GM19452 (cell line): ENCODE results near the gene ETFA.

ENCODE experiments used
- ATAC-seq: cut with Tn5 transposase; IDR thresholded peaks from one replicate; pipeline ENCODE4 v1.9.1; 2021; ENCODE audit not compliant: unreplicated experiment

ETFA gene

DNA sequence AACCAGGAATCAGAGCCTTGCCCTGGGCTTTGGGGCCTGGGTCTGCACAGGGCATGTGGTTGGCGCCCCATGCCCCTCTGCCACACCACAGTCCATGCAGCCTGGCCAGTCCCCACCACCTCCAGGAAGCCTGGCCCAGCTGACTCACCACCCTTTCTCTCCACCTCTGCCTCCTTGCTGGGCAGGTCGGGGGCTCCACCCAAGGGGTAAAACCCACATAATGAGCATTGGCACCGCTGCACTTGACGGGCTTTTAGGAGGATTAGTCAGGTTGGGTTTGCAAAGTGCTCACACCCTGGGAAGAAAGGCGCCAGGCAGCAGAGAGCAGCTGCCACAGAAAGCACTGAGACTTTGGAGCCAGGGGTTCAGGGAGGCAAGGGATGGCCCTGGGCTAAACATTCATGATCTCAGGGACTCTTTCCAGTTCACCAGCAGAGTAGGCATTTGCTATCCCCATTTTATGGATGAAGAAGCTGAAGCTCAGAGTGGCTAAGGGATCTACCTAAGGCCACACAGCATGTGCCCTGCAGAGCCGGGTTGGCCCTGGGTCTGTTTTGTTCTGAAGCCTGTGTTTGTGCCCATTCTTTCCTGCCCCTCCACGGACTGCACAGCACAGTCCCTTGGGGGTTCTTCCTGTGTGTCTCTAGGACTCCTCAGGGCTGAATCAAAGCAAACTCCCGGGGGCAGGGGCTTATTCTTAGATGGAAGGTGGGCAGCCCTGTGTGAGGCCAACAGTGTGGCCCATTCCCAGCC, 113.4 kb downstream of the ETFA start:
- ATAC-seq, result no peak

DNA sequence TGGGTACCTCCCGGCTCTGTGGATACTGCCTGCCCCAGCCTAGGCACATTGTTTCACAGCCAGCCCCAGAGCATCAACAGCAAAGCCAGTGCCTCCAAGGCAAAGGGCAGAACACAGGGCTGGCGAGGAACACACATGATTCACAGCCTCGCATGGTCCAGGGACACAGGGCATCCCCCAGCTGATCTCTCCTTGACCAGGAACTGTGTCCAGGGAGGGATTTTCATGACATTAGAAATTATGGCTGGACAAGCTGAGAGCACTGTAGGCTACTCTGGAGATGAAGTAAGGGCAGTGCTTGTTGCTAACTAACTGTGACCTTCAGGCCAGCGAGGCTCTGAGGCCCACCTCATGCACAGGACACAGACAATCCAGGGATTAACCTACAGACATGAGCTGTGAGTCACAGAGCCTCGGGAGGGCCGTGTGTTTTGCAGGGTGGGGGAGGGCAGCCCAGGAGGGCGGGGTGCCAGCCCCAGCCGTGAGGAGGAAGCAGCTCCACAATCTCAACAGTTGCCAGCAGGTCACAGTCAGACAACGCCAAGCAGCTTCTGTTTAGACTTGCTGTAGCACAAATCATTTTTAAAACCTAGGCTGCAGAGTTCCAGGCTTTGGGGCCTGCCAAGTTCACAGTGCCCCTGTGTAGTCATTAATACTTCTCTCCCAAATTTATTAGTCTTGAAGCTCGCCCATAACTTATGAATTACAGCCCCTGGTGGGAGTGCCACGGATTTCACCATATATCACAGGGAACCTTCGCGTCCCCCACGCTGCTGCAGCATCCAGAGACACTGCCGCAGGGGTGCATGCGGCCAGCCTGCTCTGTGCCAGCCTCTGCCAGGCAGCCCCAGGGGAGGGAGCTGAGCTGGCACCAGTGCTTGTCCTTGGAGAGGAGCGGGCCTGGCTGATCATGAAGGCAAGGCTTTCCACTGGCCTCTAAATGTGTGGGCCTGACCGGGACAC, 114.7 kb downstream of the ETFA start:
- ATAC-seq, result no peak

DNA sequence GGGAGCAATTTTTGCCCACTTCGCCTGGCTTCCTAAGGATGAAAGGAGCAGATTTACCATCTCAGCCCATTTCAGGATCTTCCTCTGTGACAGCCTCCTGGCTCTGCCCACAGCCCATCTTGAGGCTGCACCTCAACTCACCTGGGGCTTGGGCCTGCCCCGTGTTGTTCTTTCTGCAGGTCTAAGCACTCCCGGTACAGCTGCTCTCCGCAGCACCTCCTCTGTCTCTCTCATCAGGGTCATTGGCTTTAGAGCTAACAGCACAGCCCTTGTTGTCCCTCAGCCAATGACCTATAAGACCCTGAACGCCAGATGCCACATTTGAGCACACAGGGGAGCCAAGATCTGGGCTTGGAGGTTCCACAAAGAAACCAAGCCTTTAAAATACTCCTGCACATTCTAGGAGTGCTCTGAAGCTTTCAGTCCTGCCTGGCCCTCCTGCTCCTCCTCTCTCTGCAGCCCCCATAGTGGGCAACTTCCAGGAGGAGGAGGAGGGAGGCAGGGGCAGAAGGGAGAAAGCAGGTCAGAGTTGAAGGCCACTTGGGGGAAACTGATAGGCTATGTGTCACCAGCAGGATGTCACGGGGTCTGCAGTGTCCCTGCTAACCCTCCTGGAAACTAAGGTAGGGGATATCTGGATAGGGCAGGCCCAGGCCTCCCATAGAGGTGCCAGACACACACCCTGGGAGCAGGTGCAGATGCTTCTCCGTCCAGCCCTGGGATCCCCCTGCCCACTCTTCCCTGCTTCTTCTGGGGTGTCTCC, 115.6 kb downstream of the ETFA start:
- no peak for ATAC-seq

DNA sequence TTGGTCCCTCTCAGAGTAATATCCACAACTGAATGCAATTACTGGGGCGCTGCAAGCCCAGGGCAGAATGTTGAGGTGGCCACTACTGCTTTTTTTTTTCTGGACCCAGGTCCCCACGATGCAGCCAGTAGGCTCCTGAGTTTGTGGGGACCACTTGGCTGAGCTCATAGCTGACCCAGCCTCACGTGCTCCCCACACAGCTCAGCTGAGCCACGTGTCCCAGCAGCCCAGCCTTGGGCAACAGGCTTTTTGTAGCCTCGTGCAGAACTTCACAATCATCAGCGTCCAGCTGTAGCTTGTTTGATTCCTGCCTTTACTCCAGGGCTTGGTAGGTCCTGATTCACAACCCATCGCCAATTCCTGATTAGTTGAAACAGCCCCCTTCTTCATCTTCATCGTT, 117.3 kb downstream of the ETFA start:
- ATAC-seq, result no peak

DNA sequence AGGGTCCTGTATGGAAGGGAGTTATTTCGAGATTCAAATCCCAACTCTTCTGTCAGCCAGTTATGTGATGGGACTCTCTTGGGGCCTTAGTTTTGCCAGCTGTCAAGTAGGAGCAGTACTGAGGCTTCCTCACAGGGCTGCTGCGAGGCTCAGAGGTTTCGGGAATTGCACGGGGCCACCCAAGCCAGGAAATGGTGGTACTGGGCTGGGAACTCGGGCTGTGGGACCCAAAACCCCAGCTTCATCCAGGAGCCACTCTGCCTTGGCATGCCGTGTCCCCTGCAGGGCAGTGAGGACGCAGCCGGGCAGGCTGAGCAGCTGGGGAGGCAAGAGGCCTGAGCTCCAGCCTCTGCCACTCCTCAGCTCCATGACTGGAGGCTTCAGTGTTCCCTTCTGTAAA, 118.6 kb downstream of the ETFA start:
- no peak for ATAC-seq

DNA sequence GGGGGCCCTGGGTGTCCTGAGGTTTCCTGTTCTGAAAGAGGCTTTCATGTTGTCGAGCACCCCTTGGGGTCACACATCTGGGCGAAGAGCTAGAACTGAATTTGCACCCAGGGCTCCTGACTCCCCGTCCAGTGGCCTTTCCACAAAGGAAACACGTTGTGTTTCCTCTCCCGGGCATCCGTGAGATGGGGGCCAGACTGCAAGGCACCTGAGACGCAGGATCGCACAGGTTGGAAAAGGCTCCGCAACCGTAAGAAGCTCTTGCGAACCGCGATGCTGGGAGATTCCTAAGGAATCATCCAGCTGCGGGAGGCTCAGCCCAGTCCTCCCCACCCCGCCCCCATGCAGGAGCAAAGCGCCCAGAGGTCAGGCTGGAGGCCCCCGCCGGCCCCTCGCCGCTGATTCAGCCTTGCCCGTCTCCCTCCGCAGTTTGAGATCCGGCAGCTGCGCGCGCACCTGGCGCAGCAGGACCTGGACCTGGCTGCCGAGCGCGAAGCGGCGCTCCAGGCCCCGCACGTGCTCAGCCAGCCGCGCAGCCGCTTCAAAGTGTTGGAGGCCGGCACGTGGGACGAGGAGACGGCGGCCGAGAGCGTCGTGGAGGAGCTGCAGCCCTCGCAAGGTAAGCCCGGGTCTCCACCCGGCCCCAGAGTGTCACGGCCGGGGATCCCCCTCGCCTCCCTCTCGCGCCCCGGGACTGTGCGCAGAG, 119.6 kb downstream of the ETFA start:
- no peak for ATAC-seq

DNA sequence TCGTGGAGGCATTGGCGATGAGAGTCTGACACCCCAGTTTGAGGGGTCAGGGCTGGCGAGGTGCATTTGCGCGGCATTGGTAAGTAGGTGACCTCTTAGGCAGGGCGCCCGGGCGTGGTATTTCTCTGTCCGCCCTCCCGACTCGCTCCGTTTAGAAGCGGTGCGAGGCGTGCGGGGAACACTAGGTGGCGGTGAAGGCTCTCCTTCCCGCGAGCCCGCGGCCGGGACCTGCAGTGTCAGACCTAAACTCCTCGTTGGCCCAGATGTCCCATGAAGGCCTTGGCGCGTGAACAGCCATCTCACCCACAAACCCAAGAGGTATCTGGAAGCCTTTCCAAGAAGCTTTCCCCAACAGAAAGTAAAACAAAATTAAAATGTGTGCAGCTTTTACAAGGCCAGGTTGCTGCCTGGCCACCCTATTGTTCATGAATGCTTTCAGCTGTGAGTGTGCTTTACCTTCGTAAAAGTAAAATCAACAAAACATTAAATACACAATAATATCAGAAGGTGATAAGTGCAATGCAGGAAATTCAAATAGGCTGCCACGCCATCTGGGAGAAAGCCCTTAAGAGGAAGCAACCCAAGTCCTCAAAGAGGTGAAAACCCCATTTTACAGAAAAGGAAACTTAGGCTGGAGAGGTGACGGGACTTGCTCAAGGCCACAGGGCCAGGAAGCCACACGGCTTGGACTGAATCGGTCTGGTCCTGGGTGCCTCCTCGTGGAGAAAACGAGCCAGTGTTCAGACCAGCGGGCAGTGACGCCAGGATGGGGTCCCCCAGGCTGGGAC, 120.3 kb downstream of the ETFA start:
- ATAC-seq, result peak; percentile 82

DNA sequence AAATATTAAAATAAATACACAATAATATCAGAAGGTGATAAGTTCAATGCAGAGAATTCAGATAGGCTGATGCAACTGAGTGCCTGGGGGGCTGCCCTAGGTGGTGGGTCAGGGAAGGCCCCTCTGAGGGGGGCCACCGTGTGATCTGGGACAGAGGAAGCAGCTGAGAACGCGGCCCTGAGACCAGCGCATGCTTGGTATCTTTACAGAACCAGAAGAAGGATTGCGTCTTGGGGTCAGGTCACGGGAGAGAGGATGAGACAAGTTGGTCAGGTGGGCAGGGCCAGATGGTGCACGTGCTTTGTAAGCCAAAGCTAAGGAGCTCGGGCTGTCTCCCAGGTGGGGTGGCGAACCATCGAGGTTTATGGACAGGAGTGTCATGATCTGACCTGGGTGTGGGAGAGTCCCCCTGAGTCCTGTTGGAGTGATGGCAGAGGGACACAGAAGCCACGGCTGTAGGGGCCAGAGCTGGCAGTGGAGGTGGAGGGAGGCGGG, 121.2 kb downstream of the ETFA start:
- no peak for ATAC-seq

DNA sequence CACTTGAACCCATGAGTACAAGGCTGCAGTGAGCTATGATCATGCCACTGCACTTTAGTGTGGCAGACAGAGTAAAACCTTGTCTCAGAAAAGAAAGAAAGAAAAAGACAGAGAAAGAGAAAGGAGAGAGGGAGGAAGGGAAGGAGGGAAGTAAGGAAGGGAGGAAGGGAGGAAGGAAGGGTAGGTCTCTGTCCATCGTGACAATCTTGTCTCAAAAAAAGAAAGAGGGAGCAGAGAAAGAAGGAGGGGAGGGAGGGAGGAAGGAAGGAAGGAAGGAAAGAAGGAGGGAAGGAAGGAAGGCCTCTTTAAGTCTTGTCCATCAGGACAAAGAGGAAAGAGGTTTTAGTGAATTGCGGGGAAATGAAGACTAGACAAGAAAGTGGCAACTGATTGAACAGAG, 122.2 kb downstream of the ETFA start:
- no peak for ATAC-seq

DNA sequence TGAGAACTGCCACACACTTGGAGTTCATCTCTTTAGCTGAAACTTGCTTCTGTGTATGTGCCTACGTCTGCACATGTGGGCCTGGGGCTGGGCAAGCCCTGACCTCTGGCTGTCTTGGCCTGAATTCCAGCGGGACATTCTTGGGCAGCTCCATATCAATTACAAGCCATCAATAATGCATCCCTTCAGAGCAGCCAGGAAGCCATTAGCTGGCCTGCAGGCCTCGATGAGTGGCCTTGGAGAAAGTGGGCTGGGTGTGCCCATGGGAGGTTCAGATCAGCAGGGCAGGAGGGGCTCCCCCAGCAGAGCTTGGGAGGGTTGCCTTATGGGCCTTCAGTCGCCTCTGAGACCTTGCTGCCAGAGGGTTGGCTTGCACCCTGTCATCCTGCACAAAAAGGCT, 124.1 kb downstream of the ETFA start:
- no peak for ATAC-seq

DNA sequence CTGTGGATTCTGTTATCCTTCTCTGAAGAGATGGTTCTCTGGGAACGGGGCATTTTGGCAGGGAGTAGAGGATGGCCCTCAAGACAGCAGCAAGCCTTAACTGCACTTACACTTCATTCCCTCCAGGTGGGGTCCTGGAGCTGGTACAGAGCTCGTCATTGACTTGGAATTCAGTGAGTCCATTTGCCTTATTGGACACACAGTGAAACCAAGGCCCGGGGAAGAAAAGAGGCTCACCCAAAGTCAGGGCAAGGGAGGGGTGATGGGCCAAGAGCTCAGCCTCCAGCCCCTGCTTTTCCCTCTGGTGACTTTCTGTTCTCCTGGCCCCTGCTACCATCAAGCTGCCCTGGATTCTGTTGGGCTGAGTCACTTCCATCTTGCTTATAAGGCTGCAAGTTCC, 125.6 kb downstream of the ETFA start:
- no peak for ATAC-seq

DNA sequence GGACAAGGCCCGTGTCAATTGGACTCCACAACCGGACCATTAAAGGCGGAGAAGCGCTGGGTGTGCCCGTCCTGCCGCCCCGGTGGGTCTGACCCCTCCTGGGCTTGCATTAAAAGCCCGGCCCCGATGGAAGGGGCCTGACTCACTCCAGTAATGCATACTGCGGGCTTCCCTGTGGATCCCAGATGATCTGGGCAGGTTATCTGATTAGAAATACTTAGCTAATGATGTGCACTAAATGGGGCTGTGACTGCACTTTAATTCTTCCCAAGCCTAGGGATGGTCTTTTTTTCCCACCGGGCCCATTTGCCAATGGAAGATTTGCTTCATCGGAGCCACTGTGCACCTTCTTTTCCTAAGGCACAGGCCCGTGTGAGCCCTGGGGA, 126.6 kb downstream of the ETFA start:
- ATAC-seq, result no peak

DNA sequence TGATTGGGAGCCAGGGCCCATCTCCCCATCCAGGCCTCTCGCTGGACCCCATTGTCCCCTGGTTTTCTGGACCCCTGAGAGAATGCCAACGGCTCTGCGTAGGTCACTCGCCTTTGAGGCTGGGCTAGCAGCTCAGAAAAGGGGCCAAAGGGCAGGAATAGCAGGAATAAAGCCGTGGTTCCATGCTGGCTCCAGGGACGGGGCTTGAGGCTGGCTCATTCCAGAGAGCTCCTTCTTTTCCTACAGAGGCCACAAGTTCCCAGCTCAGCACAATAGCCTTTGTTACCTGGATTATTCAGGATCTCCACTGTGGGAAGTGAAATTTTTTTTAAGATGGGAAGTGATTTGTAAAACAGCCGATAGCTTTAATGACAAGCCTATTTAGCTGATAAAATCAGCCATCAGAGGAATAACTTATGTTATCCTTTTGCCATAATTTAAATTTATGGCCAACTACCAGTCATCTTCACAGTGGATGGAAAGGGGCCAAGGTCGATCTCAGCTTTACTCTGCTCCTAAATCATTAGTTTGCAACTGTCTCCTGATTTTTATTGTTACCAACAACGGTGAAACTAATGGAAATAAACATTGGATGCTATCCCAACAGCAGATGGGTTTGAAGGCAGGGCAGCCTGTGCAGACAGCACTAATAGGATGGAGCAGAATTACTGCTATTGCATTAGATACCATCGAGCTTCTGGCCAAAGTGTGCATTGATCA, 127.2 kb downstream of the ETFA start:
- no peak for ATAC-seq

DNA sequence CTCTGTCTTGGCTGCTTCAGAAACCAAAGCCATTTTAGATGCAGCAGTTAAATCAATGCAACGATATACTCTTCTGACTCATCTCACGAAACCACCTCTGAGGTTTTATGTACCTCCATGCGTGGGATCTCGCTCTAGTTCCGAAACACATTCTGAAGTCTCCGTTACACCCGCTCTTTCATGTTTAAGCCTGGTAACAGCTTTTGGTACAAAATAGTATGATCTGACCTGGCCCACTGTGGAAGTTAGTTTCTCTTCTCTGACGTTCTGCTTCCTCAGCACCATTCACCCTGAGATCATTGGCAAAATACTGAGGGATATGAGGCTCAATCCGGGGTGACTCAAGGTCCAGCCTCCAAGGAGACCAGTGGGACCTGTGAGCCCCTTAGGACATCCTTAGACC, 129.6 kb downstream of the ETFA start:
- peak; percentile 75 for ATAC-seq

DNA sequence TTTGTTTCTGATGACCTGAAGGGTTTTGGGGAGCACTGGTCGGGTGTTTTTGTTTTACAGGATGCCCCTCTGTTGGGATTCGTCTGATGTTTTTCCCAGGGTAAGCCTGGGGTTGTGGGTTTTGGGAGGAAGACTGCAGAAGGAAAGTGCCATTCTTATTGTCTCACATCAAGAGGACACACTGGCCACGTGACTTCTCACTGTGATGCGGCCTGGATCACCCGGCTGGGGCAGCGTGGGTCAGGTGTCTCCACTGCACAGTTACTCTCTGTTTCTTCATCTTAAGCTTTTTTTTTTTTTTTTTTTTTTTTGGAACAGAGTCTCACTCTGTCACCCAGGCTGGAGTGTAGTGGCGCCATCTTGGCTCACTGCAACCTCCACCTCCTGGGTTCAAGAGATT, 130.9 kb downstream of the ETFA start:
- no peak for ATAC-seq

DNA sequence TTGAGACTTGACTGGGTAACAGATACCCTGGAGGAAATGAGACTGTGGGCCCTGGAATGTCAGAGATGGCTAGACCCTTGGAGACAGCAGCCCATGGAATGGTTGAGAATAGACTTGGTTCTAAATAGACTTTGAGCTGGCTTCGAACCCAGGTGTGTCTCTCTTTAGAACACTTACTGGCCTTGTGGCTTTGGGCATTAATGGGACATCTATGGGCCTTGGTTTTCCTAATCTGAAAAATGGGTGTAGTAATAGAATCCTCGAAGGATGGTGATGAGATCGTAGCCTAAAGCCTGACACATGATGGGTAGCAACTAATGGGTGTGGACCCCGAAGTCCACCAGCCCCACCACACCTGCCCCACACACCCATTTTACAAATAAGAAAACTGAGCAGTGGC, 132.2 kb downstream of the ETFA start:
- no peak for ATAC-seq

DNA sequence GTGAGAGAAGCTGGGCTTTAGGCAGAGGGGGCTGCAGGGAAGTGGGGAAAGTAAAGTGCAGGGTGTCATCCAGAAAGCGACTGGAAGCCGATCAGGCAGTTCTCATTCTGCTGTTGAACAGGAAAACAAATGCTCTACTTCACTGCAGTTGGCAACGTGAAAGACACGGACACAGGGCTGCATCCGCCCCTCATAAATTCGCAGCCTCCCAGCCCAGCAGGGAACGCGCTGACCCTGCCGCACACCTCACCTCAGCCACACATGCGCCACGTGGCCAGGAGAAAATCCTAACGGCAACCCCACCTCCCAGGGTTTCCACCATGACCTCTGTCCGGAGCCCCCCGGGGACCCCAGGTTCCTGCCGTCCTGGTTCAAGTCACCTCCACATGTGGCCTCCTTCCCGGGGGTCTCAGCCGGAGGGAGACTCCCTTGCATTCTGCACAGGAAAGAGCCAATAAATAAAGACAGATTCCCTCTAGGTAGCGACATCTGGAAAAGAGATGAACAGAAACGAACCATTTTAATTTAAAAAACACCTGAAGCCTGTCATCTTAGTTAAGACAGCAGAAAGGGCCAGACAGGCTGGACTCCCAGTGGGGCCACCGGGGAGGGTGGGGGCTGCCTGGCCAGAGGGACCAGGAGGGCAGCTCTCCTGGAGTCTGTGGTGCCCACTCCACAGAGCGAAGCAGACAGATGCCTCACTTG, 132.8 kb downstream of the ETFA start:
- ATAC-seq, result no peak

DNA sequence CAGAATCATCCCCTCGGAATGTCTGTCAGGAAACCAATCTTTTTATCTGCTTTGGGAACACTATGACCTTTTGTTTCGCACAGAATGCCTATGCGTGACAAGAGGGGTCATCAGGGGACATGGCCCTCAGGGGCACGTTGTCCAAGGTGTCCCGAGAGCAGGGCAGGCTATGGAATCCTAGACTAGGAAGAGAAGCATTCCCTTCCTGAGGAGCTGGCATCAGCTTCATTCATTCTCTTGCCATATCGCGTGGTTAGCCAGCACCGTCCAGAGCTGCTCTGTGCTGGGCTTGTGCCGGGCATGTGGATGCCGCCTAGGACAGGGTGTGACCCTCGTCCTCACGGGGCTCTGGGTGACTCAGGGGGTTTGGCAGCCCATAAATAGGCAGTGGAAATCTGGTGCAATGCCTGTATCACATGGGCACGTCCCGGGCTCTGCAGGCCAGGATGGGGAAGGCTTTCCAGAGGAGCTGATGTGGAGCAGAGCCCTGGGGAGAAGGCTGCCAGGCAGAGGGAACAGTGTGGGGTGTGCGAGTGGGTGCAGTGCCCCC, 133.7 kb downstream of the ETFA start:
- no peak for ATAC-seq
